Neural progenitor cell (in vitro differentiated cells): ENCODE data around the gene GRIK1. TPM values are rescaled to one million over a fixed set of nuclear protein-coding genes. Genes with fewer than 3 reads are reported as not detected.

Source experiments
- DNase-seq: peaks from one replicate; pipeline ENCODE4 v3.0.0-alpha.2; 2016; ENCODE audit warnings: low spot score
- H2AFZ ChIP-seq: fragments of 200-600 bp; sonication (generic); replicated peaks from 2 replicates; pipeline ENCODE4 v1.6.1; 2016; ENCODE audit warnings: antibody characterized with exemption
- H3F3A ChIP-seq: fragments of 200-600 bp; sonication (generic); 2 replicates; pipeline ENCODE4 v1.6.1; 2016; ENCODE audit warnings: antibody characterized with exemption, low read depth
- H3K27ac ChIP-seq: fragments of 200-600 bp; sonication (generic); 2 replicates; pipeline ENCODE4 v1.5.1; 2016; ENCODE audit warnings: mild to moderate bottlenecking
- H3K27me3 ChIP-seq: fragments of 200-600 bp; sonication (generic); 2 replicates; pipeline ENCODE4 v1.6.1; 2016; ENCODE audit warnings: mild to moderate bottlenecking, moderate library complexity
- H3K36me3 ChIP-seq: fragments of 200-600 bp; sonication (generic); 2 replicates; pipeline ENCODE4 v1.5.1; 2016
- H3K4me1 ChIP-seq: fragments of 200-600 bp; sonication (generic); 2 replicates; pipeline ENCODE4 v1.6.1; 2016; ENCODE audit warnings: mixed run types
- H3K4me2 ChIP-seq: fragments of 200-600 bp; sonication (generic); 2 replicates; pipeline ENCODE4 v1.6.1; 2016
- H3K4me3 ChIP-seq: fragments of 200-600 bp; sonication (generic); 2 replicates; pipeline ENCODE4 v1.5.1; 2016
- H3K79me2 ChIP-seq: fragments of 200-600 bp; sonication (generic); 2 replicates; pipeline ENCODE4 v1.6.1; 2016; ENCODE audit warnings: low read depth
- H3K9ac ChIP-seq: fragments of 200-600 bp; sonication (generic); 2 replicates; pipeline ENCODE4 v1.6.1; 2016
- H3K9me3 ChIP-seq: fragments of 200-600 bp; sonication (generic); 2 replicates; pipeline ENCODE4 v1.5.1; 2016; ENCODE audit warnings: low read depth
- H4K20me1 ChIP-seq: fragments of 200-600 bp; sonication (generic); 2 replicates; pipeline ENCODE4 v1.6.1; 2016; ENCODE audit warnings: low read depth
- H3K27ac Mint-ChIP-seq: 3 replicates; pipeline ENCODE4 v1.8.0; 2021; ENCODE audit warnings: mixed read lengths
- H3K27me3 Mint-ChIP-seq: 2 replicates; pipeline ENCODE4 v1.8.0; 2022; ENCODE audit warnings: low read depth, mild to moderate bottlenecking, inconsistent platforms, moderate library complexity, mixed read lengths; ENCODE audit not compliant: insufficient read depth
- H3K36me3 Mint-ChIP-seq: 3 replicates; pipeline ENCODE4 v1.8.0; 2021; ENCODE audit warnings: mixed read lengths
- H3K4me1 Mint-ChIP-seq: 3 replicates; pipeline ENCODE4 v1.8.0; 2021; ENCODE audit warnings: mixed read lengths
- H3K4me3 Mint-ChIP-seq: 3 replicates; pipeline ENCODE4 v1.8.0; 2021; ENCODE audit warnings: mild to moderate bottlenecking, moderate library complexity, mixed read lengths
- H3K9me3 Mint-ChIP-seq: 3 replicates; pipeline ENCODE4 v1.8.0; 2020; ENCODE audit warnings: mixed read lengths
- EZH2 ChIP-seq: fragments of 200-600 bp; sonication (generic); IDR thresholded peaks from 2 replicates; pipeline ENCODE4 v1.6.1; 2017; ENCODE audit warnings: antibody characterized with exemption, mild to moderate bottlenecking, moderate library complexity
- EZH2phosphoT487 ChIP-seq: fragments of 200-600 bp; sonication (generic); IDR thresholded peaks from 2 replicates; pipeline ENCODE4 v1.6.1; 2017; ENCODE audit warnings: antibody characterized with exemption
- total RNA-seq: library from RNA; depleted of rRNA; stranded (reverse); fragments of >200 nt; gene quantifications from 2 replicates; pipeline ENCODE4 v1.2.3, GENCODE V29; 2015; ENCODE audit warnings: low replicate concordance
- TF ChIP-seq, protein P1 (sequence below): fragments of 200-600 bp; sonication (generic); IDR thresholded peaks from 2 replicates; pipeline ENCODE4 v1.5.1; 2017; ENCODE audit warnings: antibody characterized with exemption, mild to moderate bottlenecking

The GRIK1 gene
- total RNA-seq, 1 donor from 2014 or later: 1.6 TPM

DNA sequence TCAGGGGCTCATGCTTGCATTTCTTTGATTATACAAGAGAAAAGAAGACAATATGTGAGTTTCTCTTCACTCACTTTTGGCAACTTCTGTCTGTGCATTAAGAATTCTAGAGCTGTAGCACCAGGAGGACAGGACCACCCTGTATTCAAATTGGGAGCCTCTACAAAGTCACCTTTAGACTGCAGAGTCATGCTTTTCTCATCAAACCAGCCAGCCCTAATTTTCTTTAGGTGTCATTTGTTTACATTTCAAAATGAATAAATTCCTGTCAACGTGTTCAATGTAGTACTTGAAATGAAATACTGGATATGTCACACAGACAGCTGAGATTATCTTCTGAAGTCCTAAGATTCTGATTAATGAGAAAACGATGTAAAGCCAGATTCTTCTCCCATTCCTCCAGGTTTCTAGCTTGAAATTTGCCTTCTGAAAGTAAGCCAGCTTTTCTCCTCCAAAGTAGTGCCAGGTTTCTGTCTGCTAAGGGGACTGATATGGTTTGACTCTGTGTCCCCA, 177.2 kb downstream of the GRIK1 start:
- Histone ChIP-seq H3K79me2 (no peaks in the 10 kb centered on the region), H3K27me3 (no peaks in the 10 kb centered on the region), H3F3A (peaks cover 6% of the 10 kb centered on the region), H3K4me2 (no peak overlapping the region), H3K9me3 (no peaks in the 10 kb centered on the region), H3K4me3 (no peak overlapping the region), H3K9ac (no peak overlapping the region), H3K27ac (no peak overlapping the region), H3K36me3 (no peaks in the 10 kb centered on the region), H2AFZ (no peak overlapping the region), H3K4me1 (no peaks in the 10 kb centered on the region), H4K20me1 (no peaks in the 10 kb centered on the region)
- no peak overlapping the region for H3K27ac Mint-ChIP-seq
- peaks cover 4% of the 10 kb centered on the region for H3K4me1 Mint-ChIP-seq
- peaks cover 2% of the 10 kb centered on the region for H3K9me3 Mint-ChIP-seq
- TF ChIP-seq EZH2phosphoT487 (no peak), EZH2 (no peak)
- TF ChIP-seq, protein P1, sequence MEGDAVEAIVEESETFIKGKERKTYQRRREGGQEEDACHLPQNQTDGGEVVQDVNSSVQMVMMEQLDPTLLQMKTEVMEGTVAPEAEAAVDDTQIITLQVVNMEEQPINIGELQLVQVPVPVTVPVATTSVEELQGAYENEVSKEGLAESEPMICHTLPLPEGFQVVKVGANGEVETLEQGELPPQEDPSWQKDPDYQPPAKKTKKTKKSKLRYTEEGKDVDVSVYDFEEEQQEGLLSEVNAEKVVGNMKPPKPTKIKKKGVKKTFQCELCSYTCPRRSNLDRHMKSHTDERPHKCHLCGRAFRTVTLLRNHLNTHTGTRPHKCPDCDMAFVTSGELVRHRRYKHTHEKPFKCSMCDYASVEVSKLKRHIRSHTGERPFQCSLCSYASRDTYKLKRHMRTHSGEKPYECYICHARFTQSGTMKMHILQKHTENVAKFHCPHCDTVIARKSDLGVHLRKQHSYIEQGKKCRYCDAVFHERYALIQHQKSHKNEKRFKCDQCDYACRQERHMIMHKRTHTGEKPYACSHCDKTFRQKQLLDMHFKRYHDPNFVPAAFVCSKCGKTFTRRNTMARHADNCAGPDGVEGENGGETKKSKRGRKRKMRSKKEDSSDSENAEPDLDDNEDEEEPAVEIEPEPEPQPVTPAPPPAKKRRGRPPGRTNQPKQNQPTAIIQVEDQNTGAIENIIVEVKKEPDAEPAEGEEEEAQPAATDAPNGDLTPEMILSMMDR: no peak
- H3K4me3 Mint-ChIP-seq: no peak overlapping the region
- no peak for DNase-seq
- H3K36me3 Mint-ChIP-seq: peaks cover 6% of the 10 kb centered on the region
- H3K27me3 Mint-ChIP-seq: peaks cover 5% of the 10 kb centered on the region

DNA sequence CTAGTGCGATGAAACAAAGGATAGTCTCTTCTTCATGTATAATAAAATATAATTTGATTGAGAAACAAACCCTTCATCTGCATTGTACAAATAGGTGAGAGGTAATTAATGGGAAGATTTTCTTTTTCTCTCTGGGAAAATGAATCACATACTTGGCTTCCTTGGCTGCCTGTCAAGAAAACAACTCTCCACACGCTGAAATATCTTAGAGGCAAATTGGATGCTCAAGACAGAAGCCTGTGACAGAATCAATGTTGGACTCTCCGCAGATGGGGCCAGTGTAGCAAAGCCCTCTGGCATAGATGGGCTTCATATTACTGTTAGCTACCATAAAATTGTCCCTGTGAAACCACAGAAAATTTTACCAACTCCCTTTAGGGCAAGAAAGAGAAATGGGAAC, 186.6 kb downstream of the GRIK1 start:
- no peak for DNase-seq
- Mint-ChIP-seq H3K9me3 (peaks cover 5% of the 10 kb centered on the region), H3K27ac (no peak overlapping the region), H3K4me3 (no peak overlapping the region), H3K27me3 (no peaks in the 10 kb centered on the region), H3K36me3 (peaks cover 3% of the 10 kb centered on the region), H3K4me1 (peaks cover 3% of the 10 kb centered on the region)
- TF ChIP-seq, protein P1: no peak
- no peaks in the 10 kb centered on the region for H3K36me3 ChIP-seq
- no peaks in the 10 kb centered on the region for H3K27me3 ChIP-seq
- no peak overlapping the region for H3K9ac ChIP-seq
- H4K20me1 ChIP-seq: no peaks in the 10 kb centered on the region
- H3K4me1 ChIP-seq: no peaks in the 10 kb centered on the region
- no peak overlapping the region for H3K27ac ChIP-seq
- no peak overlapping the region for H3K4me2 ChIP-seq
- H3K9me3 ChIP-seq: no peaks in the 10 kb centered on the region
- H3F3A ChIP-seq: no peaks in the 10 kb centered on the region
- H3K4me3 ChIP-seq: no peak overlapping the region
- no peaks in the 10 kb centered on the region for H3K79me2 ChIP-seq
- no peak overlapping the region for H2AFZ ChIP-seq

DNA sequence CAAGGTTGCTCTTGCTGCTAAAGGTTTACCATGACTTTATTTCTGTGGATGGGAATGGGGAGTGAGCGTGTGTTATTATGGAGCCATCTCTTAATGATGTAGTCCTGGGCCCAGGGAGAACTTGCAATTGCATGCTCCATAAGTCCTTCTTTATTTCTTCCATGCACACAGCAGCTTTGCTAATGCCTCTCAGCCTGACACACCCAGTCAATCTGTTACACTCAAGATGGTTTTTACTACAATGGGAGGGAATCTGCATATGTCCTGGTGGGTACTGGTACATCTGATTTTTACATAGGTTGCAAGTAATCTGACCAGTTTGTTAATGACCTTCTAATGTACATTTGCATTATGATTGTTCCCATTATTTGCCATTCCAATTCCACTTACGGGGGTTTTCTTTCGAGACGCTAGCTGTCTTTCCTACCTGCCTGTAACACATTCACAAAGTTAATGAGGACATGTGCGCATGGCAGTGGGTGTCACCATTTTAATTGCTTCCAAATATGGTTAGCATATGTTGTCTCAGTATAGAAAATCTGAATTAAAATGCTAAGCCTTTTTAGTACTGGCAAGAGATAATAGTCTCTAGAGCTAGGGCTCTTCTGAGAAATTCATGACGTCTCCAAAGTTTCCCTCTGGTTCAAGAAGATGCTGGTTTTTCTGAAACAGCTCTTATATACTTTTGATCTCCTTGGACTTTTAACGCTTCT, 188.2 kb downstream of the GRIK1 start:
- Histone ChIP-seq H3K36me3 (no peaks in the 10 kb centered on the region), H3K9ac (no peak overlapping the region), H3K9me3 (no peaks in the 10 kb centered on the region), H4K20me1 (no peaks in the 10 kb centered on the region), H3K4me2 (no peak overlapping the region), H3F3A (no peaks in the 10 kb centered on the region), H3K4me1 (no peaks in the 10 kb centered on the region), H3K27ac (no peak overlapping the region), H2AFZ (no peak overlapping the region), H3K79me2 (no peaks in the 10 kb centered on the region), H3K4me3 (no peak overlapping the region), H3K27me3 (no peaks in the 10 kb centered on the region)
- Mint-ChIP-seq H3K27ac (no peak overlapping the region), H3K4me1 (peaks cover 10% of the 10 kb centered on the region), H3K9me3 (peaks cover 5% of the 10 kb centered on the region), H3K36me3 (no peaks in the 10 kb centered on the region), H3K27me3 (no peaks in the 10 kb centered on the region), H3K4me3 (no peak overlapping the region)
- DNase-seq: no peak
- TF ChIP-seq, protein P1: no peak
- TF ChIP-seq EZH2: no peak
- no peak for TF ChIP-seq EZH2phosphoT487
